Parathyroid adenoma (tissue), 2 donors: ENCODE measurements around the gene ZC3HAV1.

Experiments used
- H2AFZ ChIP-seq: fragments of 300-600 bp; sonication (generic); one replicate; pipeline ENCODE4 v1.7.0; 2017; ENCODE audit warnings: antibody characterized with exemption, mild to moderate bottlenecking
- H3K27ac ChIP-seq: fragments of 300-600 bp; sonication (generic); one replicate; pipeline ENCODE4 v1.7.0; 2017
- H3K27me3 ChIP-seq: fragments of 300-600 bp; sonication (generic); one replicate; pipeline ENCODE4 v1.7.0; 2017; ENCODE audit warnings: low read length; ENCODE audit not compliant: control insufficient read depth, insufficient read depth
- H3K36me3 ChIP-seq: fragments of 300-600 bp; sonication (generic); one replicate; pipeline ENCODE4 v1.7.0; 2017; ENCODE audit warnings: low read length; ENCODE audit not compliant: control insufficient read depth, insufficient read depth
- H3K4me1 ChIP-seq: fragments of 300-600 bp; sonication (generic); one replicate; pipeline ENCODE4 v1.7.0; 2017; ENCODE audit warnings: control low read depth
- H3K4me2 ChIP-seq: fragments of 300-600 bp; sonication (generic); one replicate; pipeline ENCODE4 v1.7.0; 2017; ENCODE audit warnings: low read length
- H3K4me3 ChIP-seq: fragments of 300-600 bp; sonication (generic); one replicate; pipeline ENCODE4 v1.7.0; 2017; ENCODE audit warnings: low read depth, low read length
- H3K79me2 ChIP-seq: fragments of 300-600 bp; sonication (generic); one replicate; pipeline ENCODE4 v1.7.0; 2017; ENCODE audit warnings: control low read depth
- H3K9ac ChIP-seq: fragments of 300-600 bp; sonication (generic); one replicate; pipeline ENCODE4 v1.7.0; 2017; ENCODE audit warnings: mild to moderate bottlenecking
- H3K9me3 ChIP-seq: fragments of 300-600 bp; sonication (generic); one replicate; pipeline ENCODE4 v1.7.0; 2017; ENCODE audit warnings: low read length; ENCODE audit not compliant: control insufficient read depth
- CTCF ChIP-seq: fragments of 300-600 bp; sonication (generic); IDR thresholded peaks from one replicate; pipeline ENCODE4 v1.7.0; 2017; ENCODE audit warnings: antibody characterized with exemption, mild to moderate bottlenecking
- donor health status: primary hyperparathyroidism.

Gene ZC3HAV1

GRCh38 chr7:139118234-139118804 lies 8.8 kb upstream of the ZC3HAV1 start:
- no peaks in the 10 kb centered on the region for H3K36me3 ChIP-seq
- H3K9me3 ChIP-seq = no peaks in the 10 kb centered on the region
- no peaks in the 10 kb centered on the region for H3K79me2 ChIP-seq
- H3K27me3 ChIP-seq = no peaks in the 10 kb centered on the region
- no peak overlapping the region for H3K4me3 ChIP-seq
- no peak overlapping the region for H3K4me2 ChIP-seq
- no peak overlapping the region for H2AFZ ChIP-seq
- no peak overlapping the region for H3K9ac ChIP-seq
- peaks cover 8% of the 10 kb centered on the region for H3K4me1 ChIP-seq
- TF ChIP-seq CTCF = no peak
- no peak overlapping the region for H3K27ac ChIP-seq

GRCh38 chr7:139117599-139118233 lies 8.2 kb upstream of the ZC3HAV1 start:
- no peaks in the 10 kb centered on the region for H3K79me2 ChIP-seq

DNA sequence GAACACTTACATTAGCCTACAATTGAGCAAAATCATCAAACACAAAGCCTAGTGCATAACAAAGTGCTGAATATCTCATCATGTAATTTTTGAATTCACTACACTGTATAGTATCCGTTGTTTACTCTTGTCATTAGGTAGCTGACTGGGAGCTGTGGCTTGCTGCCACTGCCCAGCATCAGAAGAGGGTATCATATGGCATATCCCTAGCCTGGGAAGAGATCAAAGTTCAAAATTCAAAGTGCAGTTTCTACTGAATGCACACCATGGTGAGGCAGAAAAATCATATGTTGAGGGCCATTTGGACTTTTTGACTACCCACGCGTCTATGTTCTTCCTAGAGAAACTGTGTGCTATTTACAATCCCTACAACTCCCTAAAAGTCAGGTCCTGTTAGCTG lies 7.5 kb upstream of the ZC3HAV1 start:
- TF ChIP-seq CTCF = no peak
- Histone ChIP-seq H3K36me3 (no peaks in the 10 kb centered on the region), H3K79me2 (no peaks in the 10 kb centered on the region), H3K9ac (no peak overlapping the region), H2AFZ (no peak overlapping the region), H3K27me3 (no peaks in the 10 kb centered on the region), H3K9me3 (no peaks in the 10 kb centered on the region), H3K4me3 (no peak overlapping the region), H3K4me1 (peaks cover 8% of the 10 kb centered on the region), H3K27ac (no peak overlapping the region), H3K4me2 (no peak overlapping the region)

More at GRCh38 chr7:139117599-139118233, 8.2 kb upstream of the ZC3HAV1 start:
- Histone ChIP-seq H3K27me3 (no peaks in the 10 kb centered on the region), H3K27ac (no peak overlapping the region), H3K4me1 (peaks cover 8% of the 10 kb centered on the region), H2AFZ (no peak overlapping the region), H3K9ac (no peak overlapping the region), H3K4me2 (no peak overlapping the region), H3K36me3 (no peaks in the 10 kb centered on the region), H3K9me3 (no peaks in the 10 kb centered on the region), H3K4me3 (no peak overlapping the region)
- no peak for TF ChIP-seq CTCF

GRCh38 chr7:139115104-139115503 lies 5.6 kb upstream of the ZC3HAV1 start:
- Histone ChIP-seq H3K27ac (no peak overlapping the region), H3K4me1 (peaks cover 8% of the 10 kb centered on the region), H3K9ac (no peak overlapping the region), H3K4me2 (no peak overlapping the region), H3K36me3 (no peaks in the 10 kb centered on the region), H2AFZ (no peak overlapping the region), H3K4me3 (no peak overlapping the region), H3K27me3 (no peaks in the 10 kb centered on the region), H3K9me3 (no peaks in the 10 kb centered on the region), H3K79me2 (no peaks in the 10 kb centered on the region)
- TF ChIP-seq CTCF = no peak

- Histone ChIP-seq H3K27ac (no peak overlapping the region), H3K4me3 (no peak overlapping the region), H3K4me2 (no peak overlapping the region), H3K27me3 (no peaks in the 10 kb centered on the region), H2AFZ (no peak overlapping the region), H3K79me2 (no peaks in the 10 kb centered on the region), H3K9me3 (no peaks in the 10 kb centered on the region), H3K4me1 (peaks cover 8% of the 10 kb centered on the region), H3K36me3 (no peaks in the 10 kb centered on the region), H3K9ac (no peak overlapping the region)
- TF ChIP-seq CTCF = no peak
These were observed 5.1 kb upstream of the ZC3HAV1 start for GRCh38 chr7:139114585-139114984.
